HG03139 (cell line): ENCODE measurements around the gene MTPN.

Experiments used
- ATAC-seq: cut with Tn5 transposase; IDR thresholded peaks from one replicate; pipeline ENCODE4 v1.9.1; 2021; ENCODE audit not compliant: unreplicated experiment

The MTPN gene

GRCh38 chr7:135929249-135929648, 47.9 kb downstream of the MTPN start:
- ATAC-seq, result no peak

GRCh38 chr7:135928136-135928535, 49.0 kb downstream of the MTPN start:
- ATAC-seq, result no peak

- no peak for ATAC-seq
Measured at GRCh38 chr7:135925210-135925609, 51.9 kb downstream of the MTPN start.

- no peak for ATAC-seq
Measured at GRCh38 chr7:135924302-135924701, 52.9 kb downstream of the MTPN start.

GRCh38 chr7:135922263-135922662, 54.9 kb downstream of the MTPN start:
- ATAC-seq, result no peak

GRCh38 chr7:135920478-135920877, 56.7 kb downstream of the MTPN start:
- ATAC-seq, result no peak

- no peak for ATAC-seq
Measured at GRCh38 chr7:135919071-135919841, 57.9 kb downstream of the MTPN start.

GRCh38 chr7:135918134-135918533, 59.0 kb downstream of the MTPN start:
- ATAC-seq, result no peak

- no peak for ATAC-seq
Measured at GRCh38 chr7:135917721-135918120, 59.4 kb downstream of the MTPN start.

GRCh38 chr7:135914346-135914745, 62.8 kb downstream of the MTPN start:
- ATAC-seq, result no peak

GRCh38 chr7:135913404-135913803, 63.8 kb downstream of the MTPN start:
- no peak for ATAC-seq

GRCh38 chr7:135911099-135911498, 66.1 kb downstream of the MTPN start:
- ATAC-seq, result no peak

GRCh38 chr7:135910393-135911036, 66.6 kb downstream of the MTPN start:
- no peak for ATAC-seq

GRCh38 chr7:135905858-135906257, 71.3 kb downstream of the MTPN start:
- no peak for ATAC-seq

- ATAC-seq, result no peak
Measured at GRCh38 chr7:135905355-135905754, 71.8 kb downstream of the MTPN start.

- no peak for ATAC-seq
Measured at GRCh38 chr7:135904282-135904681, 72.9 kb downstream of the MTPN start.

- ATAC-seq, result no peak
Measured at GRCh38 chr7:135901585-135902540, 75.3 kb downstream of the MTPN start.

GRCh38 chr7:135900065-135900546, 77.1 kb downstream of the MTPN start:
- ATAC-seq, result no peak

GRCh38 chr7:135899458-135900064, 77.6 kb downstream of the MTPN start:
- no peak for ATAC-seq

- ATAC-seq, result no peak
Measured at GRCh38 chr7:135898226-135898625, 78.9 kb downstream of the MTPN start.

- ATAC-seq, result no peak
Measured at GRCh38 chr7:135894816-135895215, 82.3 kb downstream of the MTPN start.
